ENCODE measurements around the gene ADAM22.

- no peak for TF ChIP-seq CTCF (conservative IDR thresholded peaks at IDR 0.05)
- no peak for TF ChIP-seq EZH2 (IDR thresholded peaks at IDR 0.05; ENCODE audit: low read depth)
Measured at GRCh38 chr7:88233828-88234227, 299.8 kb downstream of the ADAM22 start.
